ENCODE results near the gene ANKRD42. TPM values are rescaled to one million over a fixed set of nuclear protein-coding genes. Genes with fewer than 3 reads are reported as not detected.
"Not testable (repeated sequence)": the region's sequence is repeated elsewhere in the genome, so short reads cannot be mapped to it uniquely, and the experiment has no call there.

Gene ANKRD42
- polyA plus RNA-seq, 2 of the 4 experiments (the other 2 are of a cell fraction) = 9.1 to 13.2 TPM

DNA sequence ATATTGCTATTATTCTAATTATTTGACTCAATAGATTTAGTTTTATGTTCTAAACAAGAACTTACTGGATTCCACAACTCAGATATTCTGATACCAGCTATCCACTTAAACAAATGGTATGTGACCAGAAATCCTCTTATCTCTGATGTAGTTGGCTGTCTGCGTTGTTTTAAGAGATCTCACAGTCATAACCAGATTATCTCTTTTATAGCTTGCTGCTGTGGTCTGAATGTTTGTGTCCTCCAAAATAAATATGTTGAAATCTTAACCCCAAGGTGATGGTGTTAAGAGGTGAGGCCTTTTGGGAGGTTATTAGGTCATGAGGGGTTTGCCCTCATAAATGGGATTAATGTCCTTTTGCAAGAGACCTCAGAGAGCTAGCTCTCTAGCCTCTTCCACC, 12.7 kb downstream of the ANKRD42 start:
- Histone ChIP-seq H3K27ac (no peak overlapping the region), H3K4me1 (no peaks in the 10 kb centered on the region), H3K4me2 (no peak overlapping the region), H3K9me3 (no peaks in the 10 kb centered on the region; the same call in 2 of the 3 replicates), H3K4me3 (no peak overlapping the region)
- WGBS (ENCODE audit: missing lambda C conversion rate) = 92% methylated on average over 1 of the region's 1 CpG
- no peak for FAIRE-seq
- ChIA-PET CTCF (interaction anchor here (0.6 to 1.3 kb wide), 3 partner anchors 14 to 338 kb away, joined by 3 to 5 read pairs (median 4); no protein-coding TSS in a partner anchor), POLR2A (interaction anchor here (0.6 kb wide), 1 partner anchor 123 kb away, joined by 8 read pairs; no protein-coding TSS in a partner anchor)
- no peak for ATAC-seq
- TF ChIP-seq EHMT2 (IDR thresholded peaks at IDR 0.05; ENCODE audit: low read depth) (no peak), EP300 (IDR thresholded peaks at IDR 0.05) (no peak), BHLHE40 (IDR thresholded peaks at IDR 0.05; ENCODE audit: low read depth, low read length) (no peak), MYC (IDR thresholded peaks at IDR 0.05; ENCODE audit: borderline replicate concordance, low read length) (no peak), ZFP36 (IDR thresholded peaks at IDR 0.05; ENCODE audit: borderline replicate concordance, partially characterized antibody) (no peak), CBX2 (IDR thresholded peaks at IDR 0.05; ENCODE audit: borderline replicate concordance, low read depth) (no peak), JUNB (IDR thresholded peaks at IDR 0.05) (no peak), FOSB (CRISPR knock-in tag; IDR thresholded peaks at IDR 0.05) (no peak), MAFK (IDR thresholded peaks at IDR 0.05; ENCODE audit: partially characterized antibody) (no peak), HDAC2 (IDR thresholded peaks at IDR 0.05) (no peak), POLR2AphosphoS2 (conservative IDR thresholded peaks at IDR 0.05; ENCODE audit: low read length) (no peak), CEBPB (IDR thresholded peaks at IDR 0.05) (no peak), ZNF302 (CRISPR knock-in tag; IDR thresholded peaks at IDR 0.05) (no peak), PHF8 (IDR thresholded peaks at IDR 0.05; ENCODE audit: borderline replicate concordance, low read depth) (no peak), RNF2 (IDR thresholded peaks at IDR 0.05; ENCODE audit: borderline replicate concordance, low read depth) (no peak), SREBF2 (IDR thresholded peaks at IDR 0.05) (no peak)
- TF ChIP-seq, protein P1, sequence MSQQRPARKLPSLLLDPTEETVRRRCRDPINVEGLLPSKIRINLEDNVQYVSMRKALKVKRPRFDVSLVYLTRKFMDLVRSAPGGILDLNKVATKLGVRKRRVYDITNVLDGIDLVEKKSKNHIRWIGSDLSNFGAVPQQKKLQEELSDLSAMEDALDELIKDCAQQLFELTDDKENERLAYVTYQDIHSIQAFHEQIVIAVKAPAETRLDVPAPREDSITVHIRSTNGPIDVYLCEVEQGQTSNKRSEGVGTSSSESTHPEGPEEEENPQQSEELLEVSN (IDR thresholded peaks at IDR 0.05; ENCODE audit: borderline replicate concordance, low read depth) = no peak
- TF ChIP-seq, protein P2, sequence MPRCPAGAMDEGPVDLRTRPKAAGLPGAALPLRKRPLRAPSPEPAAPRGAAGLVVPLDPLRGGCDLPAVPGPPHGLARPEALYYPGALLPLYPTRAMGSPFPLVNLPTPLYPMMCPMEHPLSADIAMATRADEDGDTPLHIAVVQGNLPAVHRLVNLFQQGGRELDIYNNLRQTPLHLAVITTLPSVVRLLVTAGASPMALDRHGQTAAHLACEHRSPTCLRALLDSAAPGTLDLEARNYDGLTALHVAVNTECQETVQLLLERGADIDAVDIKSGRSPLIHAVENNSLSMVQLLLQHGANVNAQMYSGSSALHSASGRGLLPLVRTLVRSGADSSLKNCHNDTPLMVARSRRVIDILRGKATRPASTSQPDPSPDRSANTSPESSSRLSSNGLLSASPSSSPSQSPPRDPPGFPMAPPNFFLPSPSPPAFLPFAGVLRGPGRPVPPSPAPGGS (IDR thresholded peaks at IDR 0.05) = no peak
- TF ChIP-seq, protein P3, sequence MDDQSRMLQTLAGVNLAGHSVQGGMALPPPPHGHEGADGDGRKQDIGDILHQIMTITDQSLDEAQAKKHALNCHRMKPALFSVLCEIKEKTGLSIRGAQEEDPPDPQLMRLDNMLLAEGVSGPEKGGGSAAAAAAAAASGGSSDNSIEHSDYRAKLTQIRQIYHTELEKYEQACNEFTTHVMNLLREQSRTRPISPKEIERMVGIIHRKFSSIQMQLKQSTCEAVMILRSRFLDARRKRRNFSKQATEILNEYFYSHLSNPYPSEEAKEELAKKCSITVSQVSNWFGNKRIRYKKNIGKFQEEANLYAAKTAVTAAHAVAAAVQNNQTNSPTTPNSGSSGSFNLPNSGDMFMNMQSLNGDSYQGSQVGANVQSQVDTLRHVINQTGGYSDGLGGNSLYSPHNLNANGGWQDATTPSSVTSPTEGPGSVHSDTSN (IDR thresholded peaks at IDR 0.05) = no peak
- DNase-seq (ENCODE audit: low read depth in 1 of 2, low spot score in 1 of 2) = no peak

DNA sequence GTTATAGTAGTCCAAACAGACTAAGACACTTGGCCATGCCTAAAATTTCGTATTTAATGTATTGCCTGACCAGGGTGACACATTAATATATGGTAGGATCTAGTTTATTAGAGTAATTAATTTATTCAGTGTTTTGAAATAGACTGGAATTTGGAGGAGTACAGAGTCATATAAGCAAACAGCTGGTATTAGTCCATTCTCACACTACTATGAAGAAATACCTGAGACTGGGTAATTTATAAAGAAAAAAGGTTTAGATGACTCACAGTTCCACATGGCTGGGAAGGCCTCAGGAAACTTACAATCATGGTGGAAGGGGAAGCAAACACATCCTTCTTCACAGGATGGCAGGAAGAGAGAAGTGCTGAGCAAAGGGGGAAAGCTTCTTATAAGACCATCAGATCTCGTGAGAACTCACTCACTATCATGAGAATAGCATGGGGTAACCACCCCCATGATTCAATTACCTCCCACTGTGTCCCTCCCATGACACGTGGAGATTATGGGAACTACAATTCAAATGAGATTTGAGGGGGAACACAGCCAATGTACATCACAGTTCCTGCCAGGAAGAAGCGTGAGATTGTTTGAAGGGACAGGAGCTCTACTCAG, 13.4 kb downstream of the ANKRD42 start:
- ATAC-seq (peak in 1 of 2 experiments; percentile 33; a peak in 1 of 6 replicates), DNase-seq (ENCODE audit: low read depth in 1 of 2, low spot score in 1 of 2) (peak in 1 of 2 experiments; percentile 13)
- POLR2A ChIA-PET = interaction anchor here (0.6 kb wide), 1 partner anchor 124 kb away, joined by 8 read pairs; no protein-coding TSS in a partner anchor
- WGBS (ENCODE audit: missing lambda C conversion rate) = 53% methylated on average over 4 of the region's 4 CpGs
- H3K4me1 ChIP-seq, H3K9me3 ChIP-seq, H3K4me2 ChIP-seq, H3K4me3 ChIP-seq, H3K27ac ChIP-seq, FAIRE-seq: not testable (repeated sequence)
- CTCF ChIA-PET = interaction anchor here (0.6 to 1.3 kb wide), 3 partner anchors 14 to 339 kb away, joined by 3 to 5 read pairs (median 4); no protein-coding TSS in a partner anchor

DNA sequence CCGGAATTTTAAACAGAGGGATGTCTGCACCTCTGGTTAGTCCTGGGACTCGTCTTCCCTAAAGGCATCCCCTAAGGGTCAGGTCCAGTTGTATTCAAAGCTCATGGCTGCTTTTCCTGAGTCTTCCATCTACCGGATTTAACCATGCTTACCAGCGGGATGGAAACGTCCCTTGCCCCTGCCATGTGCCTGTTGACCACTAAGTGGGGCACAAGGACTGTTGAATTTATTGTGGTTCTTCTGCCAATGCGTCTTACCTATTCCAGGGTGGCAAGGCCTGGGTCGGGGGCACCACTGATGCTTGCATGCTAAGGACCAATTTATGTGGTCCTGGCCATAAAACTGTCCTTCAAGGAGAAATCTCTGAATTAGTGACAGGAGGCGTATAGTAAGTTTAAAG, 25.6 kb downstream of the ANKRD42 start:
- 52% methylated on average over 8 of the region's 8 CpGs for WGBS (ENCODE audit: missing lambda C conversion rate)
- ChIA-PET POLR2A (no interaction called here), CTCF (interaction anchor here (1.0 to 1.3 kb wide), 2 partner anchors 8 to 31 kb away, joined by 3 to 7 read pairs; no protein-coding TSS in a partner anchor)
- peak; percentile 77 to 78; a peak in 5 of 6 replicates for ATAC-seq
- Histone ChIP-seq H3K9me3 (no peaks in the 10 kb centered on the region), H3K27ac (no peak overlapping the region), H3K4me3 (no peak overlapping the region), H3K4me1 (no peaks in the 10 kb centered on the region), H3K4me2 (no peak overlapping the region)
- DNase-seq (ENCODE audit: low read depth in 1 of 2, low spot score in 1 of 2) = peak in 1 of 2 experiments; percentile 27
- no peak for FAIRE-seq
- TF ChIP-seq, protein P4, sequence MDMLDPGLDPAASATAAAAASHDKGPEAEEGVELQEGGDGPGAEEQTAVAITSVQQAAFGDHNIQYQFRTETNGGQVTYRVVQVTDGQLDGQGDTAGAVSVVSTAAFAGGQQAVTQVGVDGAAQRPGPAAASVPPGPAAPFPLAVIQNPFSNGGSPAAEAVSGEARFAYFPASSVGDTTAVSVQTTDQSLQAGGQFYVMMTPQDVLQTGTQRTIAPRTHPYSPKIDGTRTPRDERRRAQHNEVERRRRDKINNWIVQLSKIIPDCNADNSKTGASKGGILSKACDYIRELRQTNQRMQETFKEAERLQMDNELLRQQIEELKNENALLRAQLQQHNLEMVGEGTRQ (IDR thresholded peaks at IDR 0.05) = no peak
- TF ChIP-seq SREBF2 (IDR thresholded peaks at IDR 0.05) = no peak
- no peak for TF ChIP-seq RNF2 (IDR thresholded peaks at IDR 0.05; ENCODE audit: borderline replicate concordance, low read depth)
- TF ChIP-seq CEBPB (IDR thresholded peaks at IDR 0.05) = no peak
- TF ChIP-seq, protein P5, sequence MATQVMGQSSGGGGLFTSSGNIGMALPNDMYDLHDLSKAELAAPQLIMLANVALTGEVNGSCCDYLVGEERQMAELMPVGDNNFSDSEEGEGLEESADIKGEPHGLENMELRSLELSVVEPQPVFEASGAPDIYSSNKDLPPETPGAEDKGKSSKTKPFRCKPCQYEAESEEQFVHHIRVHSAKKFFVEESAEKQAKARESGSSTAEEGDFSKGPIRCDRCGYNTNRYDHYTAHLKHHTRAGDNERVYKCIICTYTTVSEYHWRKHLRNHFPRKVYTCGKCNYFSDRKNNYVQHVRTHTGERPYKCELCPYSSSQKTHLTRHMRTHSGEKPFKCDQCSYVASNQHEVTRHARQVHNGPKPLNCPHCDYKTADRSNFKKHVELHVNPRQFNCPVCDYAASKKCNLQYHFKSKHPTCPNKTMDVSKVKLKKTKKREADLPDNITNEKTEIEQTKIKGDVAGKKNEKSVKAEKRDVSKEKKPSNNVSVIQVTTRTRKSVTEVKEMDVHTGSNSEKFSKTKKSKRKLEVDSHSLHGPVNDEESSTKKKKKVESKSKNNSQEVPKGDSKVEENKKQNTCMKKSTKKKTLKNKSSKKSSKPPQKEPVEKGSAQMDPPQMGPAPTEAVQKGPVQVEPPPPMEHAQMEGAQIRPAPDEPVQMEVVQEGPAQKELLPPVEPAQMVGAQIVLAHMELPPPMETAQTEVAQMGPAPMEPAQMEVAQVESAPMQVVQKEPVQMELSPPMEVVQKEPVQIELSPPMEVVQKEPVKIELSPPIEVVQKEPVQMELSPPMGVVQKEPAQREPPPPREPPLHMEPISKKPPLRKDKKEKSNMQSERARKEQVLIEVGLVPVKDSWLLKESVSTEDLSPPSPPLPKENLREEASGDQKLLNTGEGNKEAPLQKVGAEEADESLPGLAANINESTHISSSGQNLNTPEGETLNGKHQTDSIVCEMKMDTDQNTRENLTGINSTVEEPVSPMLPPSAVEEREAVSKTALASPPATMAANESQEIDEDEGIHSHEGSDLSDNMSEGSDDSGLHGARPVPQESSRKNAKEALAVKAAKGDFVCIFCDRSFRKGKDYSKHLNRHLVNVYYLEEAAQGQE (IDR thresholded peaks at IDR 0.05) = no peak
- no peak for TF ChIP-seq CBX8 (IDR thresholded peaks at IDR 0.05)
- TF ChIP-seq, protein P6, sequence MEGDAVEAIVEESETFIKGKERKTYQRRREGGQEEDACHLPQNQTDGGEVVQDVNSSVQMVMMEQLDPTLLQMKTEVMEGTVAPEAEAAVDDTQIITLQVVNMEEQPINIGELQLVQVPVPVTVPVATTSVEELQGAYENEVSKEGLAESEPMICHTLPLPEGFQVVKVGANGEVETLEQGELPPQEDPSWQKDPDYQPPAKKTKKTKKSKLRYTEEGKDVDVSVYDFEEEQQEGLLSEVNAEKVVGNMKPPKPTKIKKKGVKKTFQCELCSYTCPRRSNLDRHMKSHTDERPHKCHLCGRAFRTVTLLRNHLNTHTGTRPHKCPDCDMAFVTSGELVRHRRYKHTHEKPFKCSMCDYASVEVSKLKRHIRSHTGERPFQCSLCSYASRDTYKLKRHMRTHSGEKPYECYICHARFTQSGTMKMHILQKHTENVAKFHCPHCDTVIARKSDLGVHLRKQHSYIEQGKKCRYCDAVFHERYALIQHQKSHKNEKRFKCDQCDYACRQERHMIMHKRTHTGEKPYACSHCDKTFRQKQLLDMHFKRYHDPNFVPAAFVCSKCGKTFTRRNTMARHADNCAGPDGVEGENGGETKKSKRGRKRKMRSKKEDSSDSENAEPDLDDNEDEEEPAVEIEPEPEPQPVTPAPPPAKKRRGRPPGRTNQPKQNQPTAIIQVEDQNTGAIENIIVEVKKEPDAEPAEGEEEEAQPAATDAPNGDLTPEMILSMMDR (IDR thresholded peaks at IDR 0.05) = peak; percentile 17; the same call in 2 of the 3 replicates
- TF ChIP-seq NPAS2 (CRISPR knock-in tag; IDR thresholded peaks at IDR 0.05; ENCODE audit: borderline replicate concordance) = no peak

Data from A549 (cell line).